Common myeloid progenitor, CD34-positive (primary cell): ENCODE measurements around the gene POU2AF3.

ENCODE experiments used
- CTCF ChIA-PET: fragments of 350-600 bp; sonication (Branson Sonifier 250); formaldehyde crosslinking; loops from one replicate; lab custom pipeline; 2021; ENCODE audit warnings: antibody characterized with exemption; lab: Charles Lee
- POLR2A ChIA-PET: fragments of 350-600 bp; sonication (Branson Sonifier 250); formaldehyde crosslinking; loops from one replicate; lab custom pipeline; 2021; ENCODE audit warnings: antibody characterized with exemption; lab: Charles Lee
- DNase-seq, 3 donors: peaks; one replicate each; pipeline versions ENCODE4 v3.0.0 to v3.0.0-alpha.2; 2013
- H3K27ac ChIP-seq, 2 experiments: 1 replicate in 1 of 2; 2 replicates in 1 of 2; pipeline ENCODE4 v1.7.0; 2013; ENCODE audit warnings: inconsistent platforms in 2 of 2, low read length in 2 of 2, mild to moderate bottlenecking in 2 of 2, low read depth in 1 of 2, moderate library complexity in 1 of 2; ENCODE audit not compliant: severe bottlenecking in 2 of 2, insufficient read depth in 1 of 2, poor library complexity in 1 of 2
- H3K27me3 ChIP-seq, 5 experiments: replicated peaks in 2 of 5; 1 replicate in 3 of 5; 2 replicates in 2 of 5; pipeline versions ENCODE4 v1.6.1 to v1.7.0; 2013; ENCODE audit warnings: low read length in 4 of 5, mild to moderate bottlenecking in 2 of 5, moderate library complexity in 2 of 5, inconsistent platforms in 1 of 5; ENCODE audit not compliant: insufficient read depth in 5 of 5, control insufficient read depth in 4 of 5
- H3K36me3 ChIP-seq, 4 experiments: 1 replicate in 2 of 4; 2 replicates in 2 of 4; pipeline versions ENCODE4 v1.6.1 to v1.7.0; 2013; ENCODE audit warnings: low read length in 3 of 4, control low read depth in 1 of 4, mild to moderate bottlenecking in 1 of 4; ENCODE audit not compliant: control insufficient read depth in 4 of 4, insufficient read depth in 4 of 4
- H3K4me1 ChIP-seq, 4 experiments: 1 replicate in 3 of 4; 2 replicates in 1 of 4; pipeline versions ENCODE4 v1.6.1 to v1.7.1; 2013; ENCODE audit warnings: low read length in 3 of 4, mild to moderate bottlenecking in 3 of 4, control low read depth in 1 of 4, inconsistent platforms in 1 of 4, moderate library complexity in 1 of 4; ENCODE audit not compliant: control insufficient read depth in 4 of 4, insufficient read depth in 4 of 4; ENCODE audit errors: control extremely low read depth in 1 of 4
- H3K4me3 ChIP-seq, 7 experiments: 1 replicate in 4 of 7; 2 replicates in 3 of 7; pipeline versions ENCODE4 v1.5.1 to v1.7.0; 2013; ENCODE audit warnings: mild to moderate bottlenecking in 7 of 7, low read length in 6 of 7, moderate library complexity in 6 of 7, inconsistent platforms in 2 of 7, low read depth in 2 of 7, control low read depth in 1 of 7; ENCODE audit not compliant: insufficient read depth in 4 of 7, control insufficient read depth in 1 of 7; ENCODE audit errors: extremely low read depth in 1 of 7
- H3K9me3 ChIP-seq, 5 experiments: 1 replicate in 4 of 5; 2 replicates in 1 of 5; pipeline versions ENCODE4 v1.6.1 to v1.7.1; 2013; ENCODE audit warnings: low read length in 4 of 5, mild to moderate bottlenecking in 2 of 5, inconsistent platforms in 1 of 5, low read depth in 1 of 5, moderate library complexity in 1 of 5; ENCODE audit not compliant: control insufficient read depth in 4 of 5, insufficient read depth in 2 of 5; ENCODE audit errors: control extremely low read depth in 1 of 5
- WGBS: methylation state at CpG from one replicate; pipeline ENCODE4 v1.1.5; 2013; ENCODE audit not compliant: insufficient coverage; 5-methylcytosine and 5-hydroxymethylcytosine counted together

POU2AF3 gene

GRCh38 chr11:111344032-111344431 lies 45.7 kb downstream of the POU2AF3 start:
- H3K9me3 ChIP-seq, result peaks cover 0 to 10% (median 0%) of the 10 kb centered on the region in 5 experiments
- WGBS, result 100% methylated on average over 3 of the region's 3 CpGs
- no peaks in the 10 kb centered on the region for H3K36me3 ChIP-seq
- ChIA-PET POLR2A (no interaction called here), CTCF (no interaction called here)
- H3K4me1 ChIP-seq, result no peaks in the 10 kb centered on the region
- no peak overlapping the region for H3K4me3 ChIP-seq
- H3K27ac ChIP-seq, result no peak overlapping the region
- H3K27me3 ChIP-seq, result no peaks in the 10 kb centered on the region
- no peak for DNase-seq

GRCh38 chr11:111347002-111347722 lies 48.8 kb downstream of the POU2AF3 start:
- Histone ChIP-seq H3K27me3 (peaks cover 0 to 3% (median 0%) of the 10 kb centered on the region in 5 experiments), H3K36me3 (no peaks in the 10 kb centered on the region), H3K4me1 (no peaks in the 10 kb centered on the region), H3K27ac (no peak overlapping the region), H3K9me3 (no peaks in the 10 kb centered on the region), H3K4me3 (no peak overlapping the region)
- CTCF ChIA-PET, result no interaction called here
- no peak for DNase-seq
- POLR2A ChIA-PET, result no interaction called here
- WGBS, result 100% methylated on average over 1 of the region's 6 CpGs

GRCh38 chr11:111347723-111348115 lies 49.4 kb downstream of the POU2AF3 start:
- ChIA-PET POLR2A (no interaction called here), CTCF (no interaction called here)
- Histone ChIP-seq H3K36me3 (no peaks in the 10 kb centered on the region), H3K4me3 (no peak overlapping the region), H3K27ac (no peak overlapping the region), H3K9me3 (no peaks in the 10 kb centered on the region), H3K4me1 (no peaks in the 10 kb centered on the region), H3K27me3 (peaks cover 0 to 3% (median 0%) of the 10 kb centered on the region in 5 experiments)
- DNase-seq, result no peak
- no CpG with 5 or more reads among the region's 3 CpGs for WGBS

- Histone ChIP-seq H3K4me1 (no peaks in the 10 kb centered on the region), H3K9me3 (no peaks in the 10 kb centered on the region), H3K4me3 (no peak overlapping the region), H3K36me3 (no peaks in the 10 kb centered on the region), H3K27ac (no peak overlapping the region), H3K27me3 (peaks cover 0 to 3% (median 0%) of the 10 kb centered on the region in 5 experiments)
- ChIA-PET POLR2A (no interaction called here), CTCF (interaction anchor here (1.0 to 1.8 kb wide), 2 partner anchors 14 to 75 kb away, joined by 3 to 4 read pairs; no protein-coding TSS in a partner anchor)
- WGBS, result no CpG with 5 or more reads among the region's 3 CpGs
- DNase-seq, result no peak
These were observed 49.8 kb downstream of the POU2AF3 start for GRCh38 chr11:111348147-111348546.

DNA sequence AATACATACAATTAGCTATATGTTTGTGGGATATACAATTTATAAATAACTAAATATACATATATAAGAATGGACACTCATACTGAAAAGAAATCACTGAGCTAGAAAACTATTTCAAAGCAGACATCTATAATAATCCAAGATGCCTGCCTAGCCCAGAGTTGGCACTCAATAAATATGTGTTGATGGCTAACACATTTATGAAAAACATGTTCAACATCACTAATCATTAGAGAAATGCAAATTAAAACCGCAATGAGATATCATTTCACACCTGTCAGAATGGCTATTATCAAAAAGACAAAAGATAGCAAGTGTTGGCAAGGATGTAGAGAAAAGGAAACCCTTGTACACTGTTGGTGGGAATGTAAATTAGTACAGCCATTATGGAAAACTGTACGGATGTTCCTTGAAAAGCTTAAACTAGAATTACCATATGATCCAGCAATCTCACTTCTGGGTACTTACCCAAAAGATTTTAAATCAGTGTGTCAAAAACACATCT lies 50.9 kb downstream of the POU2AF3 start:
- Histone ChIP-seq H3K27me3 (peaks cover 0 to 3% (median 0%) of the 10 kb centered on the region in 5 experiments), H3K4me3 (no peak overlapping the region), H3K36me3 (no peaks in the 10 kb centered on the region), H3K4me1 (no peaks in the 10 kb centered on the region), H3K9me3 (no peaks in the 10 kb centered on the region), H3K27ac (no peak overlapping the region)
- CTCF ChIA-PET, result interaction anchor here (1.0 to 1.8 kb wide), 3 partner anchors 15 to 74 kb away, joined by 3 to 4 read pairs (median 3); no protein-coding TSS in a partner anchor
- no peak for DNase-seq
- POLR2A ChIA-PET, result no interaction called here
- WGBS, result no CpG with 5 or more reads among the region's 2 CpGs

DNA sequence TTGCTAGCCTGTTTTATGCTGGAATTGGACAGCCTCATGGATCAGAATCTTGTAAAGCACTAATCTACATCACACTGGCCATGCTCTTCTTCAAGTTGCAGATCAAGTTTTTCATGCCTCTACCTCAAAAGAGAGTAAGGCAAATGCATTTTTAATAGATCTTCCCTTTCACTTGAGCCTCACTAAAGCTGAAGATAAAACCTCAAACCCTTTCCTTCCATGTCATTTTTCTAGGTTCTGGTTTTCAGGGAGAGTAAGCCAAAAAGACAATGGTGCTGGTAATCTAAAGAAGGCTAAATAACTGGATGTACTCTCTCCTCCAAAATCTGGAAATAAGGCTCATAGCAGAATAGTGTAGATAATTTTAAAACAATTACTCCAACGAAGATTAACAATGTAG lies 52.5 kb downstream of the POU2AF3 start:
- DNase-seq, result no peak
- Histone ChIP-seq H3K27me3 (peaks cover 0 to 3% (median 0%) of the 10 kb centered on the region in 5 experiments), H3K9me3 (no peaks in the 10 kb centered on the region), H3K27ac (no peak overlapping the region), H3K4me3 (no peak overlapping the region), H3K4me1 (no peaks in the 10 kb centered on the region), H3K36me3 (no peaks in the 10 kb centered on the region)
- ChIA-PET CTCF (no interaction called here), POLR2A (no interaction called here)
- no CpG with 5 or more reads among the region's 1 CpG for WGBS

- H3K27ac ChIP-seq, result no peak overlapping the region
- no peak for DNase-seq
- no peaks in the 10 kb centered on the region for H3K36me3 ChIP-seq
- ChIA-PET POLR2A (no interaction called here), CTCF (no interaction called here)
- H3K27me3 ChIP-seq, result peaks cover 0 to 3% (median 0%) of the 10 kb centered on the region in 5 experiments
- H3K4me3 ChIP-seq, result no peak overlapping the region
- H3K4me1 ChIP-seq, result no peaks in the 10 kb centered on the region
- WGBS, result 89% methylated on average over 10 of the region's 10 CpGs
- no peaks in the 10 kb centered on the region for H3K9me3 ChIP-seq
These were observed 53.2 kb downstream of the POU2AF3 start for GRCh38 chr11:111351374-111352055.
